ENCODE measurements around the gene IL12RB2.
A peak's percentile ranks its signal among the peaks of the same experiment; 100 is the strongest.

IL12RB2 gene

GRCh38 chr1:67336157-67336556, 28.5 kb downstream of the IL12RB2 start:
- DNase-seq (ENCODE audit: low read depth), result no peak
- no peak for TF ChIP-seq CTCF (IDR thresholded peaks at IDR 0.05; ENCODE audit: low read depth, low read length)
- no peak for TF ChIP-seq MYC (IDR thresholded peaks at IDR 0.05; ENCODE audit: low read depth, low read length)
- no peak for TF ChIP-seq MAX (IDR thresholded peaks at IDR 0.05; ENCODE audit: low read depth, low read length)
- TF ChIP-seq POLR2A (IDR thresholded peaks at IDR 0.05; ENCODE audit: extremely low read depth, insufficient read length), result no peak
- H3K4me3 ChIP-seq (ENCODE audit: low read depth, low read length), result no peak overlapping the region

- no peak for DNase-seq (ENCODE audit: low read depth)
- no peak for TF ChIP-seq CTCF (IDR thresholded peaks at IDR 0.05; ENCODE audit: low read depth, low read length)
- TF ChIP-seq MAX (IDR thresholded peaks at IDR 0.05; ENCODE audit: low read depth, low read length), result no peak
- TF ChIP-seq POLR2A (IDR thresholded peaks at IDR 0.05; ENCODE audit: extremely low read depth, insufficient read length), result no peak
- no peak for TF ChIP-seq MYC (IDR thresholded peaks at IDR 0.05; ENCODE audit: low read depth, low read length)
- H3K4me3 ChIP-seq (ENCODE audit: low read depth, low read length), result no peak overlapping the region
These were observed 29.1 kb downstream of the IL12RB2 start for GRCh38 chr1:67336783-67337182.

- no peak overlapping the region for H3K4me3 ChIP-seq (ENCODE audit: low read depth, low read length)
- DNase-seq (ENCODE audit: low read depth), result no peak
- TF ChIP-seq POLR2A (IDR thresholded peaks at IDR 0.05; ENCODE audit: extremely low read depth, insufficient read length) (no peak), MYC (IDR thresholded peaks at IDR 0.05; ENCODE audit: low read depth, low read length) (no peak)
These were observed 31.0 kb downstream of the IL12RB2 start for GRCh38 chr1:67338642-67339041.

- DNase-seq (ENCODE audit: low read depth), result peak; percentile 5
- TF ChIP-seq CTCF (IDR thresholded peaks at IDR 0.05; ENCODE audit: low read depth, low read length), result no peak
- no peak for TF ChIP-seq MYC (IDR thresholded peaks at IDR 0.05; ENCODE audit: low read depth, low read length)
- no peak for TF ChIP-seq POLR2A (IDR thresholded peaks at IDR 0.05; ENCODE audit: extremely low read depth, insufficient read length)
- no peak for TF ChIP-seq MAX (IDR thresholded peaks at IDR 0.05; ENCODE audit: low read depth, low read length)
- H3K4me3 ChIP-seq (ENCODE audit: low read depth, low read length), result no peak overlapping the region
These were observed 32.1 kb downstream of the IL12RB2 start for GRCh38 chr1:67339623-67340343.

- DNase-seq (ENCODE audit: low read depth), result no peak
- TF ChIP-seq POLR2A (IDR thresholded peaks at IDR 0.05; ENCODE audit: extremely low read depth, insufficient read length) (no peak), MAX (IDR thresholded peaks at IDR 0.05; ENCODE audit: low read depth, low read length) (no peak), MYC (IDR thresholded peaks at IDR 0.05; ENCODE audit: low read depth, low read length) (no peak), CTCF (IDR thresholded peaks at IDR 0.05; ENCODE audit: low read depth, low read length) (no peak)
- no peak overlapping the region for H3K4me3 ChIP-seq (ENCODE audit: low read depth, low read length)
These were observed 34.6 kb downstream of the IL12RB2 start for GRCh38 chr1:67342076-67342890.

- TF ChIP-seq POLR2A (IDR thresholded peaks at IDR 0.05; ENCODE audit: extremely low read depth, insufficient read length) (no peak), MYC (IDR thresholded peaks at IDR 0.05; ENCODE audit: low read depth, low read length) (no peak), CTCF (IDR thresholded peaks at IDR 0.05; ENCODE audit: low read depth, low read length) (no peak), MAX (IDR thresholded peaks at IDR 0.05; ENCODE audit: low read depth, low read length) (no peak)
- no peak overlapping the region for H3K4me3 ChIP-seq (ENCODE audit: low read depth, low read length)
- DNase-seq (ENCODE audit: low read depth), result no peak
These were observed 37.9 kb downstream of the IL12RB2 start for GRCh38 chr1:67345556-67345955.

Measured in NB4 (cell line).